ENCODE data around the gene PSME3IP1. TPM values are rescaled to one million over a fixed set of nuclear protein-coding genes. Genes with fewer than 3 reads are reported as not detected.

PSME3IP1 gene
- total RNA-seq, 2 donors from 2014 or later = 64.1 to 95.8 TPM

DNA sequence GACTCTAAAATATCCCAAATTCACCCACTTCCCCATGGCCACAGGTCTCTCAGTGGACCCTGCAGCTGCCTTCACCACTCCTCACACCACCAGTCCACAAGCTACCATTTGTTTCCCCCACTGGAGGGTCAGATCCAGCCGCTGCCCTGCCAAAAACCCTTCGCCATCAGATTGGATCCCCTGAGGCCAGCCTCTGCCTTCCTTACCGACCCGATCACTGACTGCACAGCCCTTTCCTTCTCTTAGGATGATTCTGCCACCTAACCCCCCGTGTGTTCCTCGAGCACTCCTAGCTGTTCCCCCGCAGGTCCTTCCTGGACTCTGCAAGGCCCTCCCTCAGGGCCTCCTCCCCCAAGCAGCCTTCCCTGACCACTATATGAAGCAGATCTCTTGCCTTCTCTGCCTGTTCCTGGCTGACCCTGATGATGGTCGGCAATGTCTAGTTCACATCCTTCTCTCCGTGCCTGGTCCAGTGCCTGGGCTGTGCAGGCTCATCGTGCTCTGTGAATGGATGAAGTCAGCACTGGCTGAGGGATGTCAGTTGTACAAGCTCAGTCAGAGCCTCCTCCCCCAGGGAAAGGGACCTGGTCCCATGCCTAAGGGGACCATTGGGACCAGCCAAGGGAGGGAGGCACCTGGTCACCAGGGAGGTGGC is 47.4 kb downstream of the PSME3IP1 start:
- H3K4me1 ChIP-seq (replicated peaks) = no peaks in the 10 kb centered on the region
- H3K27ac ChIP-seq = no peak overlapping the region
- intact Hi-C loops (cut with DNase I) = no loop called here
- H3K27me3 ChIP-seq (replicated peaks; ENCODE audit: insufficient read depth) = no peaks in the 10 kb centered on the region
- TF ChIP-seq POLR2A (IDR thresholded peaks at IDR 0.05) = no peak
- TF ChIP-seq CTCF (IDR thresholded peaks at IDR 0.05) = no peak
- no peak for TF ChIP-seq POLR2AphosphoS5 (IDR thresholded peaks at IDR 0.05)
- H3K36me3 ChIP-seq = no peaks in the 10 kb centered on the region
- WGBS = 84% methylated on average over 10 of the region's 10 CpGs
- H3K9me3 ChIP-seq = no peaks in the 10 kb centered on the region
- no peak overlapping the region for H3K4me3 ChIP-seq
- no peak for DNase-seq (ENCODE audit: low spot score)

DNA sequence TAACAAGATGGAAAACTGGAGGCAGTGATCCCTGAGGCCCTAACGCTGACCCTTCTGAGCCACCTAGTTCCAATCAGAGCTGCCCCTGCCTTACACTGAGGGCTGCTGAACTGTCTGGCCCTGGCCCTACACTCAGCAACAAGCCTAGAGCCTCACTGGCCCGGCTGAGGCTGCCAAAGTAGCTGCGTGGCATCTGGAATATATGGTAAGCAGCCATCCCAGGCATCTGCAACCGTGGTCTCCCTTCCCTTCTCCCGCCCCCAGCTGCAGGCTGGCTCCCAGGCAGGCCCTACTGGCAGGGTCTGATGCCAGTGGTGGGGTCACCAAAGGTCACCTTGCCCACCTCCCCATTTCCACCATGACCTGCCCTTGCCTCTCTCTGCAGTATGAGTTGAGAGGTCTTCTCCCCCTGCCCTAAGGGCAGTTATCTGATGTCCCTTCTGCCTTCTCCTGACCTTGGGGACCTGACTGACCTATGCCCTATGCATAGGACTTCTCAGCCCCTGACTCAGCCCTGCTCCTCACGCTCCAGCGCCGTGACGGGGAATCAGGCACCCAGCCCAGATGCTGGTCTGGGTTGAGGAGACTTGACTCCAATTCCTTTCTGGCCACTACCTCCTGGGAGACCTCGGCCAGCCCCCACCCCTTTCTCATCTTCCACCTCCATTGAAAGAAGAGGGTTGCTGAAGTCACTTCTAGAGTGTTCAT is 48.1 kb downstream of the PSME3IP1 start:
- no peak for DNase-seq (ENCODE audit: low spot score)
- Histone ChIP-seq H3K27me3 (replicated peaks; ENCODE audit: insufficient read depth) (no peaks in the 10 kb centered on the region), H3K36me3 (no peaks in the 10 kb centered on the region), H3K27ac (no peak overlapping the region), H3K4me1 (replicated peaks) (no peaks in the 10 kb centered on the region), H3K9me3 (no peaks in the 10 kb centered on the region), H3K4me3 (no peak overlapping the region)
- WGBS = 80% methylated on average over 10 of the region's 10 CpGs
- intact Hi-C loops (cut with DNase I) = no loop called here
- no peak for TF ChIP-seq CTCF (IDR thresholded peaks at IDR 0.05)

DNA sequence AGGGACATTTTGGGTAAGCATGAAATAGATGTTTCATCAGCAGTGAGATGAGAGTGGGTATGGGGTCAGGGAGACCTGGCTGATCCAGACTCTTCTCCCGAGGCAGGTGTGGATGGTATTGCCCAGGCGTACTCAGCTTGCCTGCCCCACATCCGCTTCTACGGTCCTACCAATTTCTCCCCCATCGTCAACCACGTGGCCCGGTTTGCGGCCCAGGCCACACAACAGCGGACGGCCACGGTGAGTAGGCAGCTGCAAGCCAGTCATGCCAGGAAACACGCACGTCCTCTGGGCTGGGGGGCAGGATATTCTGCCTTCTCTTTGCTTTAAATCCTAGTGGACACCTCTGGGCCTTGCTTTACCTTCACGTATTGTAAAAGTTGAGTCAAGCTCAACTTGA is 48.8 kb downstream of the PSME3IP1 start:
- DNase-seq (ENCODE audit: low spot score) = no peak
- TF ChIP-seq CTCF (IDR thresholded peaks at IDR 0.05) (no peak), POLR2A (IDR thresholded peaks at IDR 0.05) (no peak), POLR2AphosphoS5 (IDR thresholded peaks at IDR 0.05) (no peak)
- 75% methylated on average over 14 of the region's 14 CpGs for WGBS

GRCh38 chr16:57134982-57135381 is 50.9 kb downstream of the PSME3IP1 start:
- Histone ChIP-seq H3K9me3 (no peaks in the 10 kb centered on the region), H3K27me3 (replicated peaks; ENCODE audit: insufficient read depth) (no peaks in the 10 kb centered on the region), H3K4me3 (no peak overlapping the region), H3K4me1 (replicated peaks) (no peaks in the 10 kb centered on the region), H3K27ac (no peak overlapping the region), H3K36me3 (no peaks in the 10 kb centered on the region)
- intact Hi-C loops (cut with DNase I) = no loop called here
- no peak for DNase-seq (ENCODE audit: low spot score)
- WGBS = 93% methylated on average over 2 of the region's 2 CpGs
- TF ChIP-seq POLR2A (IDR thresholded peaks at IDR 0.05) (no peak), POLR2AphosphoS5 (IDR thresholded peaks at IDR 0.05) (no peak), CTCF (IDR thresholded peaks at IDR 0.05) (no peak)

More for the DNA sequence above, 48.8 kb downstream of the PSME3IP1 start:
- Histone ChIP-seq H3K27ac (no peak overlapping the region), H3K4me3 (no peak overlapping the region), H3K9me3 (no peaks in the 10 kb centered on the region), H3K36me3 (no peaks in the 10 kb centered on the region), H3K27me3 (replicated peaks; ENCODE audit: insufficient read depth) (no peaks in the 10 kb centered on the region), H3K4me1 (replicated peaks) (no peaks in the 10 kb centered on the region)
- intact Hi-C loops (cut with DNase I) = no loop called here

- Histone ChIP-seq H3K27ac (no peak overlapping the region), H3K36me3 (no peaks in the 10 kb centered on the region), H3K27me3 (replicated peaks; ENCODE audit: insufficient read depth) (no peaks in the 10 kb centered on the region), H3K4me3 (no peak overlapping the region), H3K9me3 (no peaks in the 10 kb centered on the region), H3K4me1 (replicated peaks) (no peaks in the 10 kb centered on the region)
- WGBS = 89% methylated on average over 10 of the region's 10 CpGs
- TF ChIP-seq POLR2AphosphoS5 (IDR thresholded peaks at IDR 0.05) (no peak), POLR2A (IDR thresholded peaks at IDR 0.05) (no peak), CTCF (IDR thresholded peaks at IDR 0.05) (no peak)
- no peak for DNase-seq (ENCODE audit: low spot score)
- intact Hi-C loops (cut with DNase I) = no loop called here
Measured at GRCh38 chr16:57133886-57134285, 52.0 kb downstream of the PSME3IP1 start.
